ENCODE data around the gene HSH2D.

- TF ChIP-seq HDAC2 (IDR thresholded peaks at IDR 0.05) (no peak), CTCF (IDR thresholded peaks at IDR 0.05 in 2 of 3, conservative IDR thresholded peaks at IDR 0.05 in 1 of 3; ENCODE audit: control insufficient read depth in 2 of 3, extremely low read depth in 1 of 3, insufficient read depth in 1 of 3, low read depth in 3 of 3, low read length in 3 of 3) (no peak), KDM1A (IDR thresholded peaks at IDR 0.05; ENCODE audit: borderline replicate concordance) (no peak), NRF1 (conservative IDR thresholded peaks at IDR 0.05; ENCODE audit: low read depth, low read length) (no peak), GABPA (IDR thresholded peaks at IDR 0.05; ENCODE audit: low read depth) (no peak), YBX1 (IDR thresholded peaks at IDR 0.05) (no peak), EGR1 (IDR thresholded peaks at IDR 0.05; ENCODE audit: borderline replicate concordance in 1 of 2, low read depth in 2 of 2, low read length in 2 of 2) (no peak), POLR2AphosphoS2 (IDR thresholded peaks at IDR 0.05; ENCODE audit: low read depth, low read length) (0 out of 2 replicates have a peak, but pooled peaks have one; percentile 28)
Observed at GRCh38 chr19:16146112-16146511, 2.6 kb downstream of the HSH2D start.
